ENCODE data around the gene SDHB. TPM values are rescaled to one million over a fixed set of nuclear protein-coding genes. Genes with fewer than 3 reads are reported as not detected.

Gene SDHB
- polyA plus RNA-seq, 1 of the 3 experiments (the other 2 are of a cell fraction): 128 TPM

DNA sequence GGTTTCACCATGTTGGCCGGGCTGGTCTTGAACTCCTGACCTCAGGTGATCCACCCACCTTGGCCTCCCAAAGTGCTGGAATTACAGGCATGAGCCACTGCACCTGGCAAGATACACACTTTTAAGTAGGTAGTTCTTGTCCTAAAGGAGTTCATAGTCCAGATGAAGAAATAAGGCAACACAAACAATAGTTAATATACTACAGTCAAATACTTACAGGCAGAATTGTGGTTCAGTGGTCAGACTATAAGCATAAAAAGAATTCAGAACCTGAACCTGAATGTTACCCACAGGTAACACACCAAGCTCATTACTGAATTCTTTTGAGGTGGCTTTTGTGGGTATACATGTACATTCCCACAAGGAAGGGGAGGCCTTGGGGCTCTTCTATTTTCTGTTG, 1.8 kb downstream of the SDHB start:
- ChIA-PET POLR2A (no interaction called here), CTCF (interaction anchor here (24.3 kb wide), 1 partner anchor 93 kb away, joined by 408 read pairs; no protein-coding TSS in a partner anchor)
- Histone ChIP-seq H3K79me2 (ENCODE audit: insufficient read depth) (peaks cover 66% of the 10 kb centered on the region), H3K36me3 (replicated peaks in 1 of 2; ENCODE audit: control insufficient read depth in 1 of 2, insufficient read depth in 2 of 2, low read length in 1 of 2) (peaks cover 8 to 16% of the 10 kb centered on the region in 2 experiments), H3F3A (replicated peaks; ENCODE audit: insufficient read depth) (peaks cover 10% of the 10 kb centered on the region), H4K20me1 (ENCODE audit: insufficient read depth) (no peaks in the 10 kb centered on the region), H3K4me2 (peak overlapping the region; percentile 94; the same call in 1 of the 2 replicates), H3K27ac (ENCODE audit: low read depth in 2 of 2, low read length in 1 of 2) (no peak overlapping the region), H3K27me3 (ENCODE audit: insufficient read depth) (no peaks in the 10 kb centered on the region), H3K4me3 (ENCODE audit: low read depth in 2 of 2, low read length in 1 of 2) (no peak overlapping the region), H3K4me1 (ENCODE audit: control insufficient read depth in 1 of 2, insufficient read depth in 2 of 2, low read depth in 1 of 2, low read length in 1 of 2) (peaks cover 8 to 11% of the 10 kb centered on the region in 2 experiments; a peak in 3 of 4 replicates), H3K9me3 (no peaks in the 10 kb centered on the region), H3K9me2 (no peaks in the 10 kb centered on the region), H2AFZ (ENCODE audit: low read depth) (no peak overlapping the region), H3K9ac (peak overlapping the region; percentile 74; the same call in 1 of the 2 replicates)
- TF ChIP-seq MEF2A (IDR thresholded peaks at IDR 0.05; ENCODE audit: borderline replicate concordance, low read depth) (no peak), GATA2 (CRISPR knock-in tag; IDR thresholded peaks at IDR 0.05) (no peak), USF2 (IDR thresholded peaks at IDR 0.05; ENCODE audit: borderline replicate concordance, low read depth, low read length) (no peak), RCOR1 (IDR thresholded peaks at IDR 0.05; ENCODE audit: low read length) (no peak), RXRA (IDR thresholded peaks at IDR 0.05; ENCODE audit: borderline replicate concordance, low read depth) (no peak), TAF1 (IDR thresholded peaks at IDR 0.05; ENCODE audit: borderline replicate concordance, low read depth, low read length) (no peak), EP300 (IDR thresholded peaks at IDR 0.05; ENCODE audit: borderline replicate concordance in 1 of 2, low read depth in 1 of 2, low read length in 1 of 2) (no peak), TCF12 (IDR thresholded peaks at IDR 0.05) (no peak), NRF1 (IDR thresholded peaks at IDR 0.05; ENCODE audit: low read depth, low read length) (no peak), RFX5 (IDR thresholded peaks at IDR 0.05; ENCODE audit: low read length) (no peak), PBX3 (IDR thresholded peaks at IDR 0.05) (no peak), EZH2phosphoT487 (IDR thresholded peaks at IDR 0.05; ENCODE audit: borderline replicate concordance, low read depth) (no peak), TEAD4 (IDR thresholded peaks at IDR 0.05; ENCODE audit: borderline replicate concordance, insufficient read depth) (no peak), YY1 (IDR thresholded peaks at IDR 0.05; ENCODE audit: low read depth) (no peak), JUND (IDR thresholded peaks at IDR 0.05) (no peak), FOSL2 (IDR thresholded peaks at IDR 0.05; ENCODE audit: borderline replicate concordance, low read depth) (no peak), ELF1 (IDR thresholded peaks at IDR 0.05) (no peak), ZBTB33 (IDR thresholded peaks at IDR 0.05; ENCODE audit: borderline replicate concordance, low read depth) (no peak)
- TF ChIP-seq, protein P1, sequence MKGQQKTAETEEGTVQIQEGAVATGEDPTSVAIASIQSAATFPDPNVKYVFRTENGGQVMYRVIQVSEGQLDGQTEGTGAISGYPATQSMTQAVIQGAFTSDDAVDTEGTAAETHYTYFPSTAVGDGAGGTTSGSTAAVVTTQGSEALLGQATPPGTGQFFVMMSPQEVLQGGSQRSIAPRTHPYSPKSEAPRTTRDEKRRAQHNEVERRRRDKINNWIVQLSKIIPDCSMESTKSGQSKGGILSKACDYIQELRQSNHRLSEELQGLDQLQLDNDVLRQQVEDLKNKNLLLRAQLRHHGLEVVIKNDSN (IDR thresholded peaks at IDR 0.05; ENCODE audit: borderline replicate concordance, low read depth): no peak
- 100% methylated on average over 1 of the region's 1 CpG for WGBS (ENCODE audit: low lambda C conversion rate)
- DNase-seq: no peak
